Astrocyte (in vitro differentiated cells and primary cell): ENCODE measurements around the gene SCYL3. TPM values are rescaled to one million over a fixed set of nuclear protein-coding genes. Genes with fewer than 3 reads are reported as not detected.

Experiments used
- DNase-seq: peaks from one replicate; pipeline ENCODE4 v3.0.0-alpha.2; 2010; ENCODE audit warnings: low read depth
- FAIRE-seq: peaks from 2 replicates; lab custom pipeline; 2011; peaks lifted over from hg19 to GRCh38; lab: Jason Lieb, UNC
- H2AFZ ChIP-seq: 2 replicates; pipeline ENCODE4 v1.6.0; 2012; ENCODE audit warnings: low read depth, low read length, inconsistent platforms
- H3K27ac ChIP-seq: 2 replicates; pipeline ENCODE4 v1.5.1; 2011; ENCODE audit warnings: low read depth, low read length, inconsistent platforms
- H3K27me3 ChIP-seq: 2 replicates; pipeline ENCODE4 v1.6.0; 2011; ENCODE audit warnings: low read length, inconsistent platforms; ENCODE audit not compliant: insufficient read depth
- H3K36me3 ChIP-seq: 2 replicates; pipeline ENCODE4 v1.5.1; 2011; ENCODE audit warnings: low read length, inconsistent platforms; ENCODE audit not compliant: insufficient read depth
- H3K4me1 ChIP-seq: 2 replicates; pipeline ENCODE4 v1.5.1; 2011; ENCODE audit warnings: low read length, inconsistent platforms; ENCODE audit not compliant: insufficient read depth
- H3K4me2 ChIP-seq: 2 replicates; pipeline ENCODE4 v1.6.0; 2012; ENCODE audit warnings: low read length, inconsistent platforms
- H3K4me3 ChIP-seq: 2 replicates; pipeline ENCODE4 v1.5.1; 2011; ENCODE audit warnings: low read depth, mild to moderate bottlenecking, low read length, inconsistent platforms; ENCODE audit not compliant: insufficient read depth
- H3K79me2 ChIP-seq: 2 replicates; pipeline ENCODE4 v1.6.0; 2012; ENCODE audit warnings: mild to moderate bottlenecking, low read length, inconsistent platforms; ENCODE audit not compliant: insufficient read depth
- H3K9ac ChIP-seq: 2 replicates; pipeline ENCODE4 v1.6.0; 2012; ENCODE audit warnings: mild to moderate bottlenecking, low read length, inconsistent platforms
- H3K9me3 ChIP-seq: 2 replicates; pipeline ENCODE4 v1.5.1; 2012; ENCODE audit warnings: low read depth, mild to moderate bottlenecking, low read length, inconsistent platforms; ENCODE audit not compliant: insufficient read depth
- H4K20me1 ChIP-seq: 2 replicates; pipeline ENCODE4 v1.6.0; 2012; ENCODE audit warnings: low read length, inconsistent platforms; ENCODE audit not compliant: insufficient read depth
- H3K27ac Mint-ChIP-seq: one replicate; pipeline ENCODE4 v1.8.0; 2021; ENCODE audit warnings: mild to moderate bottlenecking, mixed read lengths; ENCODE audit not compliant: unreplicated experiment
- H3K27me3 Mint-ChIP-seq: one replicate; pipeline ENCODE4 v1.8.0; 2021; ENCODE audit warnings: low read depth, mixed read lengths; ENCODE audit not compliant: unreplicated experiment
- H3K36me3 Mint-ChIP-seq: one replicate; pipeline ENCODE4 v1.8.0; 2021; ENCODE audit warnings: low read depth, mixed read lengths; ENCODE audit not compliant: unreplicated experiment
- H3K4me1 Mint-ChIP-seq: one replicate; pipeline ENCODE4 v1.8.0; 2021; ENCODE audit warnings: low read depth, mixed read lengths; ENCODE audit not compliant: unreplicated experiment
- H3K4me3 Mint-ChIP-seq: one replicate; pipeline ENCODE4 v1.8.0; 2021; ENCODE audit warnings: mild to moderate bottlenecking, moderate library complexity, mixed read lengths; ENCODE audit not compliant: unreplicated experiment
- H3K9me3 Mint-ChIP-seq: one replicate; pipeline ENCODE4 v1.8.0; 2021; ENCODE audit warnings: mild to moderate bottlenecking, mixed read lengths; ENCODE audit not compliant: unreplicated experiment
- EZH2 ChIP-seq: IDR thresholded peaks from 2 replicates; pipeline ENCODE4 v1.6.1; 2012; ENCODE audit warnings: mild to moderate bottlenecking, low read length, inconsistent platforms; ENCODE audit not compliant: insufficient read depth
- total RNA-seq: library from RNA; stranded (reverse); gene quantifications from 2 replicates; pipeline ENCODE4 v1.2.1, GENCODE V29; 2021
- TF ChIP-seq, protein P1 (sequence below): IDR thresholded peaks from 2 replicates; pipeline ENCODE4 v1.5.1; 2011; ENCODE audit warnings: low read depth, mild to moderate bottlenecking, inconsistent platforms, low read length, moderate library complexity; ENCODE audit not compliant: insufficient read depth

Gene SCYL3
- total RNA-seq, 1 donor from 2014 or later, result 6.2 TPM

DNA sequence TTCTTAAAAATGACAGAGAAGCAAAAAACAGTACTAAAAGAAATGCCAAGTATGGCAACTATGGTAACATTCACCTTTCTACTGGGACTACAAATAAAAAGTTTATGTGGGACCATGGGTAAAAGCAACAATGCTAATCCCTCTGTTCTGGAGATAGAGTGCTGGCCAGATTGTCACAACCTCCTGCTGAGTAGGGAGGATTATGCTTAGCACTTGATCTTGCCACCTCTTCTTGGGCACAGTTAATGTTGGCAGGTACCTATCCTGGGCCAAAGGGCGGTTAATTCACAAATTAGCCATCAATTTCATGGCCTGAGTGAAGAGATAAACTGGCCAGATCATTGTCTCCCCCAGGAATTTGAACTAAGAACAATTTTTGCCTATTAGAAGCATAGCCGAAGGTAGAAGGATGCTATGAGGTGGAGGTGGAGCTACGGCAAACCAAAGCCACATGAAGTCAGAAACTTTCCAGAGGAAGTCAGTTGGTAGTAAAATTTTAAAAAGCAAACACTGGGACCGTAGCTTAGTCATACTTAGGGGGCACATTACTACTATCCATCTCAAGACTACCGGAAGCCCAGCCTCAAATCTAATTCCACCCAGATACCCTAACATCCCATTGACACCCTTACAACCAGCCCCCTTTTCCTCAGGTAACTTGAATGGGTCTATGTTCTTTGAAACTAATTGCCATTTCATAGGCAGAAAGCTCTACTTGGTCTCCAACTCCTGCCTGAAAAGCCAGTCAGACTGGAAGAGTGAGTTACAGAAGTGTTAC is 2.7 kb downstream of the SCYL3 start:
- Histone ChIP-seq H4K20me1 (peaks cover 19% of the 10 kb centered on the region), H3K27ac (no peak overlapping the region), H2AFZ (no peak overlapping the region), H3K9me3 (no peaks in the 10 kb centered on the region), H3K4me3 (no peak overlapping the region), H3K36me3 (peaks cover 6% of the 10 kb centered on the region), H3K4me1 (peaks cover 8% of the 10 kb centered on the region), H3K27me3 (no peaks in the 10 kb centered on the region), H3K9ac (no peak overlapping the region), H3K79me2 (peaks cover 49% of the 10 kb centered on the region), H3K4me2 (peak overlapping the region; percentile 3)
- DNase-seq, result no peak
- Mint-ChIP-seq H3K4me1 (peaks cover 17% of the 10 kb centered on the region), H3K27ac (peak overlapping the region; percentile 44), H3K36me3 (peaks cover 4% of the 10 kb centered on the region), H3K4me3 (no peak overlapping the region), H3K27me3 (no peaks in the 10 kb centered on the region), H3K9me3 (no peaks in the 10 kb centered on the region)
- no peak for FAIRE-seq
- TF ChIP-seq, protein P1, sequence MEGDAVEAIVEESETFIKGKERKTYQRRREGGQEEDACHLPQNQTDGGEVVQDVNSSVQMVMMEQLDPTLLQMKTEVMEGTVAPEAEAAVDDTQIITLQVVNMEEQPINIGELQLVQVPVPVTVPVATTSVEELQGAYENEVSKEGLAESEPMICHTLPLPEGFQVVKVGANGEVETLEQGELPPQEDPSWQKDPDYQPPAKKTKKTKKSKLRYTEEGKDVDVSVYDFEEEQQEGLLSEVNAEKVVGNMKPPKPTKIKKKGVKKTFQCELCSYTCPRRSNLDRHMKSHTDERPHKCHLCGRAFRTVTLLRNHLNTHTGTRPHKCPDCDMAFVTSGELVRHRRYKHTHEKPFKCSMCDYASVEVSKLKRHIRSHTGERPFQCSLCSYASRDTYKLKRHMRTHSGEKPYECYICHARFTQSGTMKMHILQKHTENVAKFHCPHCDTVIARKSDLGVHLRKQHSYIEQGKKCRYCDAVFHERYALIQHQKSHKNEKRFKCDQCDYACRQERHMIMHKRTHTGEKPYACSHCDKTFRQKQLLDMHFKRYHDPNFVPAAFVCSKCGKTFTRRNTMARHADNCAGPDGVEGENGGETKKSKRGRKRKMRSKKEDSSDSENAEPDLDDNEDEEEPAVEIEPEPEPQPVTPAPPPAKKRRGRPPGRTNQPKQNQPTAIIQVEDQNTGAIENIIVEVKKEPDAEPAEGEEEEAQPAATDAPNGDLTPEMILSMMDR, result no peak
- no peak for TF ChIP-seq EZH2

DNA sequence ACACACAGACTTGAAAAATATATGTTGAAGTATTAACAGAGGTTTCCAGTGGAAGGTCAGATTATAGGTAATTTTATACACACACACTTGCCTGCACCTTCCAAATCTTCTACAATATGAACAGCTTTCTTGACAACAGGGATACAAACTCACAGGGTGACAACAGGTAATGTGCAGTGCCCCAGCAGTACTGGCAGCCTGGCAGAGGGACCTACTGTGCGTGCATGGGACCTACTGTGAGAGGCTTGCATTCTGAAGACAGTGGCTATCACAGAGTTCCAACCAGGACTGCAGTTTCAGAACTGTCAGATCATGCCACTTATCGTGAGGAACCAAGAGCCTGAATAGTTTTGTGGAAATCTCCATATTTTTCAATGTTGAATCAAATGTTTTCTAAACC is 3.8 kb downstream of the SCYL3 start:
- Mint-ChIP-seq H3K27ac (no peak overlapping the region), H3K27me3 (no peaks in the 10 kb centered on the region), H3K4me3 (no peak overlapping the region), H3K4me1 (peaks cover 21% of the 10 kb centered on the region), H3K36me3 (peaks cover 8% of the 10 kb centered on the region), H3K9me3 (no peaks in the 10 kb centered on the region)
- H3K9ac ChIP-seq, result no peak overlapping the region
- FAIRE-seq (no peak), DNase-seq (no peak)
- no peak for TF ChIP-seq EZH2
- TF ChIP-seq, protein P1, result no peak
- no peak overlapping the region for H3K27ac ChIP-seq
- peaks cover 6% of the 10 kb centered on the region for H3K36me3 ChIP-seq
- peaks cover 49% of the 10 kb centered on the region for H3K79me2 ChIP-seq
- H4K20me1 ChIP-seq, result peaks cover 19% of the 10 kb centered on the region
- H3K9me3 ChIP-seq, result no peaks in the 10 kb centered on the region
- no peak overlapping the region for H3K4me2 ChIP-seq
- H2AFZ ChIP-seq, result no peak overlapping the region
- H3K27me3 ChIP-seq, result no peaks in the 10 kb centered on the region
- peaks cover 8% of the 10 kb centered on the region for H3K4me1 ChIP-seq
- no peak overlapping the region for H3K4me3 ChIP-seq

DNA sequence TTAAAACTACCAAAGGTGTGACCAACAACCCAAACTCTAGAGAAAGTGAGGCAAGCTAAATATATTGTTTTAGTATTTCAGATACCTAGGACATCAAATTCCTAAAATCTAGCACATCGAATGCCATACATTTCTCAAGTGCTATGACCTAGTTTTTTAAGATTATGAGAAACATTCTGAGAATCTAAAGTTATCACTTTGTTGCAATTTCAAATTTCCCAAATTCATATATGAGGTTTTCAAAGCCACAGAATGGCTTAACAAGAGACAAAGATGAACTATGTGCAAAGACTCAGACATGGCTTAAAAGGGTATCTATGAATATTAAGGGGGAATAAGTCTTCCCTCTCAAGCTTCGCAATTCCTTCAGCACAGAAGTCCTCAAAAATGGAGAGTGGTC is 6.8 kb downstream of the SCYL3 start:
- Histone ChIP-seq H3K9ac (no peak overlapping the region), H3K4me3 (no peak overlapping the region), H3K9me3 (no peaks in the 10 kb centered on the region), H3K4me1 (no peaks in the 10 kb centered on the region), H3K4me2 (no peak overlapping the region), H3K27ac (no peak overlapping the region), H3K79me2 (peaks cover 34% of the 10 kb centered on the region), H3K36me3 (peaks cover 6% of the 10 kb centered on the region), H4K20me1 (peaks cover 16% of the 10 kb centered on the region), H2AFZ (no peak overlapping the region), H3K27me3 (no peaks in the 10 kb centered on the region)
- DNase-seq (no peak), FAIRE-seq (no peak)
- H3K27ac Mint-ChIP-seq, result no peak overlapping the region
- peaks cover 15% of the 10 kb centered on the region for H3K36me3 Mint-ChIP-seq
- H3K9me3 Mint-ChIP-seq, result no peaks in the 10 kb centered on the region
- TF ChIP-seq EZH2, result no peak
- TF ChIP-seq, protein P1, result no peak
- no peak overlapping the region for H3K4me3 Mint-ChIP-seq
- H3K4me1 Mint-ChIP-seq, result peaks cover 14% of the 10 kb centered on the region
- no peaks in the 10 kb centered on the region for H3K27me3 Mint-ChIP-seq
